ENCODE measurements around the gene ONECUT1.

GRCh38 chr15:52797625-52798501 lies 7.7 kb upstream of the ONECUT1 start:
- TF ChIP-seq ZNF274 (IDR thresholded peaks at IDR 0.05; ENCODE audit: low read depth, low read length), result no peak
- no peak for TF ChIP-seq YY1 (IDR thresholded peaks at IDR 0.05; ENCODE audit: insufficient read depth, insufficient read length)
